Esophagus mucosa (tissue), 1 donor: ENCODE results near the gene ZMIZ1. TPM values are rescaled to one million over a fixed set of nuclear protein-coding genes. Genes with fewer than 3 reads are reported as not detected.

Experiments used
- ATAC-seq: fragments of 200-7000 bp; cut with Tn5 transposase; one replicate; pipeline ENCODE4 v1.9.1; 2020
- total RNA-seq: library from RNA; stranded (reverse); gene quantifications from one replicate; pipeline ENCODE4 v1.2.4, GENCODE V29; 2023
- donor health status: DM: yes; HTN: yes; CAD: no.

Gene ZMIZ1
- total RNA-seq, 1 donor from 2014 or later, result 43.8 TPM

- ATAC-seq, result no peak
Observed at GRCh38 chr10:79188154-79188965, 119.6 kb downstream of the ZMIZ1 start.

DNA sequence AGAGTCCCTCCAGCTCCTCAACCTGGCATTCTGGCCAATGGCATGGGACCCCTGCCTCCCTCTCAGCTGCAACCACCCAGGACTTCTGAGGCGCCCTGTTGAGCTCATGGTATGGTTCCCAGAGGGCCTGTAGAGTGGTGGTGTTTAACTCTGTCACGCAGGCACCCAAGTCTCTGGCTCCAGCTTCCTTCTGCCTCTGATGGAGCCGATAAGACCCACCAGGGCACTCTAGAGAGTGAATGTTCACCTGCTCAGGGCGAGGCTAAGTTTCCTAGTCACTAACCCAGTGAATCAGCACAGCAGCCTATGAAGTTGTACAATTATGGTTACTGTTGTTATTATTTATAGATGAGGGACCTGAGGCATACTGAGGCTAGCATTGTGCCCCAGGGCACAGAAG, 120.4 kb downstream of the ZMIZ1 start:
- ATAC-seq, result peak; percentile 35

DNA sequence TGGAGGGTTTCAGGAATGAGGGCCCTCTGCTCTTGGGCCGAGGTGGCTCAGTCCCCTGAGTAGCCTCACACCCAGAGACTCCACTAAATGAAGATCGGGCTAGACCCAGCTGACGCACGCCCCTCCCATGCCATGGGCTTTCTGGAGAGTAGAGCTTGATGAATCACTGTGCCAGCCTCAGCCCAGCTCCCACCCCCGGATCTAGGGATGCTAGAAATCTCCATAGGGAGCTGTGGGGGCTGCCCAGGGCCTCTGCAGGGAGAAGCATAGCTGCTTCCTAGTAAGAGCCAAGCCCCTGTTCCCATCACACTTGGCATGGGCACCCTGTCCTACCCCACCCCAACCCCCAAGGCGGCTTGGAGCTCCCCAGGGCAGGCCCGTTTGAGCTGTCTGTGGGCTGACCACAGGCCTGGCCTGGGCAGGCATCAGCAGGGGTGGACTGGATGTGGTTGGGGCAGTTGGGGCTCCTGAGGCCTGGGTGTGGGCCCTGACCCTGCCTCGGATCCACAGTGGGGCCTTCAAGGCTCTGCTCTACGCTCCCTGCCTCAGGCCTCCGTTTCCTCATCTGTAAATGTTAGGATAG, 121.2 kb downstream of the ZMIZ1 start:
- ATAC-seq, result peak; percentile 27

DNA sequence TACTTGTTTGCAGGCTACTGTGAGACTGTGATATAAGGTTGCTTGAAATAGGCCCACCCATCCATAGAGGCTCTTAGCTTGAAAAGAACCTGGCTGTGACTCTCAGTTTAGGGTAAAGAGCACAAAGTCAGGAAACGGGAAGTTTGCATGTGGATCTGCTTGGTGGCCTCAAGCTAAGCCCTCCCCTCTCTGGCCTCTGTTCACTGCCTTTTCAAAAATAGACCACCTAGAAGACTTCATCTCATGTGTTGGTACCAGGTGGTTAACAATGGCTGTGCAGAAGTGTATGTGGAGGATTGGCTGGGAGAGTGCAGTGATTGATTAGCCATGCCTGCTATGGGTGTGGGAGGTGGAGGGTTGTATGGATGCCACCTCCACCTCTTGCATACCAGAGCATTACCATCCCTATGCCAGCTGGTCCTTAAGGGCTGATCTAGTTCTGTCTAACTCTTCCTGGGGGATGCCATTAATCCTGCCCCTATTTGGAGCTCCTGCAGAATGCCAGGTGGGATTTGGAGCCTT, 122.0 kb downstream of the ZMIZ1 start:
- ATAC-seq, result no peak

DNA sequence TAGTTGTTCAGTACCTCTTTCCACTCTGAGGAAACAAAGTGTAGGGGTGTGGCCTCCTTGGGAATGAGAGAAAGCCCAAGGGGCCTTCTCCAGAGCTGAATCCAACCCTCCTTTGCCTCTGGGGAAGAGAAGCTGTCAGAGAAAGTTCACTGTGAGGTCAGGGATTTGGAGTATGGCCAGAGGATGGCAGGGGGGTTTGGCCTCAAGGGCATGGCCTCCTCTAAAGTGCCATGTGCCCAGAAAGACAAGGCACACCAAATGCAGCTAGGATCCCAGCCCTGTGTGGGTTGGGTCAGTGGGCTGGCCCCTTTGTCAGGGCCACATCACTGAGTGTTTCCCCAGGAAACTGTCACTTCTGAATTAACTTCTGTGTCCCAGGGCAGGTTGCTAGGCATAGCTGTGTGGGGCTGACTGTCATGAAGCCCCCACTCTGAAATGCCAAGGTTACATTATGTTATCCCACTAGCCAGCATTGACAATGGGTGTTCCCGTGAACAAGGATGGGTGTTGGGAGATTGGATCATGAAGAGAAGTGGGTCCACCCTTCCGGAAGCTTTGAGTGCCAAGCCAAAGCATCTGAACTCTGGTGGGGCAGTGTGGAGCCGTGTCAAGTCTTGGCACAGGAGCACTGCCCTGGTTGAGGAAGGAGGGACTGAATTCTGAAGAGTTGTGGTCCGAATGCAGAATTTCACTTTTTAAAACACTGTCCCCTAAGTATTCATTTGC, 123.3 kb downstream of the ZMIZ1 start:
- no peak for ATAC-seq

GRCh38 chr10:79192677-79193003, 123.9 kb downstream of the ZMIZ1 start:
- no peak for ATAC-seq

DNA sequence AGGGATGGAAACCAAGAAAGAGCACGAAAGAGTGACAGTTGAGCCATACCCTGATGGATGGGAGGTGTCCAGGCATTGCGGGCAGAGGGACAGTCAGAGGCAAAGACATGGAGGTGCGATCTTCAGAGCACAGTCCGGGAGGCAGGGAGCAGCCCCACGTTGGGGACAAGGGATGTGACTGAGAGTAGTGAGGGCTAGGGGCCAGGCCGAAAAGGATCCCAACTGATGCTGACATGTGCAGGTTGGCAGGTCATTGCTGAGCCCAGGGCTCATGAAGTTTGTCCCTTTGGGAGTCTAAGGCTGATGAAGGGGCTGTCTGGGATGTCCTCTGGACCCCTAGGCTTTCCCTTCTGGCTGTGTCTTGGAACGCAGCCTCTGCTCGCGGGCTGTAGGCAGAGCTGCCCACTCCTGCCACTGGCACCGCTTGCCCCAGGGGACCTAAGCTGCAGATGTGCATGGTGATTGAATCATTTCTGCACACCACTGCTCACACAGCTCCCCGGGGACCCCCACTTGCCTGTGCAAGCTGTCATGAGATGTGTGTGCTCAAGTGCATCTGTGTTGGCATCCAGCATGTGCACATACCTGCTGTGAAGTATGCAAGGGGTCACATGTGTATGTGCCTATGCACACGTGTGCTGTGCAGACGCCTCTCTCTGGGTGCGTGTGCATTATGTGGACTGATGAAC, 125.1 kb downstream of the ZMIZ1 start:
- no peak for ATAC-seq

- ATAC-seq, result peak; percentile 94
Observed at GRCh38 chr10:79195091-79195923, 126.5 kb downstream of the ZMIZ1 start.

DNA sequence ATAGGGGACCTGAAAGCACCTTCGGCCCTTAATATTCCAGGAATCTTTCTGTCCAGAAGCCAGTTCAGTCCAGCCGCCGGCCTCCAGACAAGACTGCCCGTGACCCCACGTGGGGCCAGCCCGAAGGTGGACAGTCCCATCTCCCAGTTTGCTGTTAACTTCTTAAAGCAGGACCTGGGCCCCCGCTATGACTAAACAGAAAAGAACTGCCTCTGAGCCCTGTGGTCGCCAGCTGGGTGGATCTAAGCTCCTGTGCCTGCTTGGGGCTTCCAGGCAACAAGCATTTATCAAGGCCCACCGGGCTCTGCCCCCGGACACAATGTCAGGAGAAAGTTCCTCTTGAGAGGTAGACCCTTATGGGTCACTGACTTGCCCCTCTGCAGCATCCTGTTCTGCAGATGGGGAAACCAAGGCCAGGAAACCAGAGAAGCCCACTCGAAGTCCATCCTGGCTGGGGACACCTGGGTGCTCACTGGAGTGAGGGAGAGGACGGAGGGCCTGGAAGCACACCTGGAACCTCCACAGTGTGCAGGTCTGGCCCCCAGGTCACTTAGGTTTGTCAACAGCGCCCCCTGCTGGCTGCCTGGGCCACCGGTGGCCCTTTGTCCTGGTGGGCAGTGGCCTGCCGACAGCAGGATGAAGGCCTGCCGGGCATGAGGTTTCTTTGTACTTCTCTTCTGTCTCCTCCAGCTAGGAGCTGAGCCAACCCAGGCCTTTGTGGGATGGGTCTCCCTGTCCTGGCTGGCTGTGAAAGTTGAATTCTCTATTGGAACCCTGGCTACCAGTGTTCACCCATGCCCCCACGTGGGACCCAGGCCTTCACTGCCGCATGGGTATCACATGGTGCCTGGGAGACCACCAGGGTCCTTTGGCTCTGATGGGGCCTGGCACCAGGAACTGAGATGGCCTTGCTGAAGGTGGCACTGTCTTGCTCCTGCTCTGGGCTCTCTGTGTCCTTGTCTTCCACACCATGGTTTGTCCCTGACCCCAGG, 128.0 kb downstream of the ZMIZ1 start:
- peak; percentile 33 for ATAC-seq

- ATAC-seq, result no peak
Observed at GRCh38 chr10:79197558-79197957, 128.8 kb downstream of the ZMIZ1 start.

GRCh38 chr10:79200346-79200745, 131.6 kb downstream of the ZMIZ1 start:
- no peak for ATAC-seq

- no peak for ATAC-seq
Observed at GRCh38 chr10:79201706-79202105, 132.9 kb downstream of the ZMIZ1 start.

- peak; percentile 26 for ATAC-seq
Observed at GRCh38 chr10:79202188-79203013, 133.6 kb downstream of the ZMIZ1 start.

DNA sequence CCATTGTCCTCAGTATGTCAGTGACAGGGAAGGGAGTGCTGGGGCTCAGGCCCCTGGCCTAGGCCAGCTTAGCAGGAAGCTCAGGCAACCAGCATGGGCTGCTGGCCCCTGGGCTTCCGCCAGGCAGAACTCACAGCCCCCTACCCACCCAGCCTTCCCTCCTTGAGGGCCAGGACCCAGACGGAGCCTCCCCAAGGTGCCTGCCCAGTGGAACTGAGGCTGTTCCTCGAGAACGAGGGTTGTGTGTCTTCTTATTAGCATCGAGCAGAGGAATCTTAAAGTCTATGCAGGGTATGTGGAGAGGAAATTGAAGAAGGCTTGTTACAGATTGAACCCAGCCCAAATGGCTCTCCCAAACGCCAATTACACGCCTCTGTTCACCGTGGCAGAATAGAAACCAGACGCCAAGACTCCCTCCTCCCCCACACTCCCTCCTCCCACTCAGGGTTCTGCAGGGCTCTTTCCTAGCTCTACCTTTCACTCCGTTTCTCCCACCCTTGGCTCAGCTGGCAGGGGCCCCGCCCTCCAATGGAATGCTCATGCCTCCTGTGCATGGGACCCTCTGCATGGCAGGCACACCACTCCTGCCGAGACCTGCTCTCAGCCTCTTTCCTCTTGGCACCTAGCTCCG, 134.4 kb downstream of the ZMIZ1 start:
- no peak for ATAC-seq

DNA sequence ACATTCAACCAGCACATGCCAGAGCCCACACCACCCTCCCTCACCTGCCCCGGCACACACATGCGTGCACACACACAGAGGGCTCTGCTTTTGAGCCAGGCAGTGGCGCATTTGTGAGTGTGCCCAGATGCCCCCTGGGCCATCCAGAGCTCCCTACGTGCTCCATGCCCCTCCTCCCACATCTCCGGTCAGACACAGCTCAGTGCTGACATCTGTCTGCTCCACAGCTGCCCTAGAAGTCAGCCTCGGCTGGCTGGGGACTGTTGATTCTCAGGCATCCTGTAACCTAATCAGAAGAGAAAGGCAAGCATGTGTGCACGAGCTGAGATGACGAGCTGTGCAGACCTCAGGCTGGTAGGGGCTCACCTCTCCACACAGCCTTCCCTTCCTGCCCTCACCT, 135.1 kb downstream of the ZMIZ1 start:
- ATAC-seq, result no peak

- peak; percentile 39 for ATAC-seq
Observed at GRCh38 chr10:79206300-79207095, 137.7 kb downstream of the ZMIZ1 start.

GRCh38 chr10:79207096-79207357, 138.3 kb downstream of the ZMIZ1 start:
- no peak for ATAC-seq

DNA sequence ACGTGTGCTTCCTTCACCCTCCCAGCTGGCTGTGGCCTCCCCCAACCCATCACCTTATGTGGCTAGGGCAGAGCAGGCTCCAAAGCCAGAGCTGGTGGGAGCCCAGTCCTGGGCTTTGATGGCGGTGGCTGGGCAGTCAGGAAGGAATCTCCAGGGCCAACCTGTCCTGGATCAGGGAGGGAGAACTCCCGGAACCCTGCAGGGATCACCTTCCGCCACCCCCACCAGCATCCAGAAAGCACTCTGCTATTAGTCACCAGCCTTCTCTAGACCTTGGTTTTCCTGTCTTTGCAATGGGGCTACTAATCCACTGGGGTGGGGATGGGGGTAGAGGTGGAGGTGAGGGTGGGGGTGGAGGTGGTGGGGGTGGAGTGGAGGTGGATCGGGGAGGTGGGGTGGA, 139.0 kb downstream of the ZMIZ1 start:
- ATAC-seq, result no peak
